ENCODE data around the gene CYYR1. TPM values are rescaled to one million over a fixed set of nuclear protein-coding genes. Genes with fewer than 3 reads are reported as not detected.

The CYYR1 gene
- polyA plus RNA-seq, 1 donor (not counting 4 experiments of a cell fraction or from before 2014, with no cell fraction given): 1.5 TPM

GRCh38 chr21:26487981-26488480 lies 85.1 kb downstream of the CYYR1 start:
- Histone ChIP-seq H3K36me3 (ENCODE audit: control insufficient read depth in 2 of 2, extremely low read depth in 1 of 2, insufficient read depth in 2 of 2, low read length in 2 of 2) (no peaks in the 10 kb centered on the region), H4K20me1 (ENCODE audit: control insufficient read depth, extremely low read depth, insufficient read depth, low read length) (no peaks in the 10 kb centered on the region), H3K79me2 (ENCODE audit: control insufficient read depth, insufficient read depth, low read length) (no peaks in the 10 kb centered on the region), H3K9me1 (ENCODE audit: control insufficient read depth, extremely low read depth, insufficient read depth, low read length) (no peaks in the 10 kb centered on the region), H3K4me1 (ENCODE audit: control insufficient read depth, extremely low read depth, insufficient read depth, low read length) (peaks cover 5% of the 10 kb centered on the region), H3K9me3 (ENCODE audit: control insufficient read depth, low read depth, low read length) (no peaks in the 10 kb centered on the region), H3K4me2 (ENCODE audit: control insufficient read depth, extremely low read depth, insufficient read depth, low read depth, low read length) (no peak overlapping the region), H2AFZ (ENCODE audit: control insufficient read depth, low read length) (no peak overlapping the region), H3K9ac (ENCODE audit: control insufficient read depth, extremely low read depth, insufficient read depth, low read length) (no peak overlapping the region), H3K27me3 (ENCODE audit: control insufficient read depth, extremely low read depth, insufficient read depth, low read length) (no peaks in the 10 kb centered on the region), H3K27ac (ENCODE audit: control insufficient read depth, insufficient read depth, low read length) (no peak overlapping the region), H3K4me3 (ENCODE audit: control insufficient read depth in 2 of 3, extremely low read depth in 1 of 3, insufficient read depth in 2 of 3, low read depth in 1 of 3, low read length in 3 of 3) (no peak overlapping the region)
- dilution Hi-C loops (cut with MboI; ENCODE audit: extremely low pct_ligation_motif_present, low sequenced_read_pairs): no loop called here
- no peak for TF ChIP-seq EZH2 (IDR thresholded peaks at IDR 0.05; ENCODE audit: low read length)
- TF ChIP-seq CTCF (optimal IDR thresholded peaks at IDR 0.05 in 1 of 3, IDR thresholded peaks at IDR 0.05 in 1 of 3, conservative IDR thresholded peaks at IDR 0.05 in 1 of 3; ENCODE audit: extremely low read depth in 1 of 3, insufficient read depth in 2 of 3, low read length in 3 of 3): no peak
- no peak for DNase-seq (ENCODE audit: low read depth, low spot score)
- FAIRE-seq: no peak

DNA sequence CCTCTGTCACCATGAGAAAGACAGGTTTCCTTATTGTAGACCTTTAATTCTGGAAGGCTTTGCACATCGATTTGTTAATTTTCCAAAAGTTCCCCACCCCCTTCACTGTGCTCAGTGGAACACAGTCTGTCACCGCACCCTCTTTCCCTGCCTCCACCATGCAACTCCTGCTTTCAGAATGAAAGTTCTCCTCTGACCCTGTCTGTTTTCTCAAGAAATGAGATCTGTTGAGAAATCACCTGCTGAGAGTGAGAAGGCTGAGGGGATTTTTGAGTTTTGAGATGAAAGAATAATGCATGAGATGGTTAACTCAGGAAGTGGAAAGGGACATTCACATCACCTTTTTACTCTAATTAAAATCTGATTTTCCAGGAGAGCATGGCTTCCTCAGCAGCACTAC lies 99.6 kb downstream of the CYYR1 start:
- no peaks in the 10 kb centered on the region for H3K27me3 ChIP-seq (ENCODE audit: control insufficient read depth, extremely low read depth, insufficient read depth, low read length)
- H2AFZ ChIP-seq (ENCODE audit: control insufficient read depth, low read length): no peak overlapping the region
- DNase-seq (ENCODE audit: low read depth, low spot score) (no peak), FAIRE-seq (no peak)
- dilution Hi-C loops (cut with MboI; ENCODE audit: extremely low pct_ligation_motif_present, low sequenced_read_pairs): no loop called here
- no peak overlapping the region for H3K9ac ChIP-seq (ENCODE audit: control insufficient read depth, extremely low read depth, insufficient read depth, low read length)
- no peaks in the 10 kb centered on the region for H3K9me1 ChIP-seq (ENCODE audit: control insufficient read depth, extremely low read depth, insufficient read depth, low read length)
- H3K4me3 ChIP-seq (ENCODE audit: control insufficient read depth in 2 of 3, extremely low read depth in 1 of 3, insufficient read depth in 2 of 3, low read depth in 1 of 3, low read length in 3 of 3): no peak overlapping the region
- H3K9me3 ChIP-seq (ENCODE audit: control insufficient read depth, low read depth, low read length): no peaks in the 10 kb centered on the region
- H3K27ac ChIP-seq (ENCODE audit: control insufficient read depth, insufficient read depth, low read length): no peak overlapping the region
- H4K20me1 ChIP-seq (ENCODE audit: control insufficient read depth, extremely low read depth, insufficient read depth, low read length): no peaks in the 10 kb centered on the region
- TF ChIP-seq EZH2 (IDR thresholded peaks at IDR 0.05; ENCODE audit: low read length) (no peak), CTCF (optimal IDR thresholded peaks at IDR 0.05 in 1 of 3, IDR thresholded peaks at IDR 0.05 in 1 of 3, conservative IDR thresholded peaks at IDR 0.05 in 1 of 3; ENCODE audit: extremely low read depth in 1 of 3, insufficient read depth in 2 of 3, low read length in 3 of 3) (no peak)
- H3K4me2 ChIP-seq (ENCODE audit: control insufficient read depth, extremely low read depth, insufficient read depth, low read depth, low read length): no peak overlapping the region
- no peaks in the 10 kb centered on the region for H3K36me3 ChIP-seq (ENCODE audit: control insufficient read depth in 2 of 2, extremely low read depth in 1 of 2, insufficient read depth in 2 of 2, low read length in 2 of 2)
- no peaks in the 10 kb centered on the region for H3K4me1 ChIP-seq (ENCODE audit: control insufficient read depth, extremely low read depth, insufficient read depth, low read length)
- H3K79me2 ChIP-seq (ENCODE audit: control insufficient read depth, insufficient read depth, low read length): no peaks in the 10 kb centered on the region

Data from keratinocyte (primary cell).